T-helper 1 cell (primary cell): Measurements from ENCODE around the gene CA10.

Experiments used
- DNase-seq, 5 donors: peaks; one replicate each; pipeline ENCODE4 v3.0.0-alpha.2; 2012 to 2020

CA10 gene

DNA sequence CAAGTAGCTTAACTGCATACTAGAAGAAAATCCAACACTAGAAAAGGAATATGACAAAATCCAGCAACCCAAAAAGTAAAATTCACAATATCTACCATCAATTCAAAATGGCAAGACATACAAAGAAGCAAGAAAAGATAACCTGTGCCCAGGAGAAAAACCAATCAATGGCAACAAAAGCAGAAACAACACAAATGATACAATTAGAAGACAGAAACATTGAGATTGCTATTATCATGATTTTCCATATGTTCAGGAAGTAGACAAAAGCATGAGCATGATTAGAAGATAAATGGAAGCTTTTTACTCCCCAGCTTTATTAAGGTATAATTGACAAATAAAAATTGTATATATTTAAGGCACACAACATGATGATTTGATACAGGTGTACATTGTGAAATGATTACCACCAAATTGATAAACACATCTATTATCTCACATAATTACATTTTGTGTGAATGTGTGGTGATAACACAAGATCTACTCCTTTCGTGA is 117.3 kb downstream of the CA10 start:
- DNase-seq, result no peak

DNA sequence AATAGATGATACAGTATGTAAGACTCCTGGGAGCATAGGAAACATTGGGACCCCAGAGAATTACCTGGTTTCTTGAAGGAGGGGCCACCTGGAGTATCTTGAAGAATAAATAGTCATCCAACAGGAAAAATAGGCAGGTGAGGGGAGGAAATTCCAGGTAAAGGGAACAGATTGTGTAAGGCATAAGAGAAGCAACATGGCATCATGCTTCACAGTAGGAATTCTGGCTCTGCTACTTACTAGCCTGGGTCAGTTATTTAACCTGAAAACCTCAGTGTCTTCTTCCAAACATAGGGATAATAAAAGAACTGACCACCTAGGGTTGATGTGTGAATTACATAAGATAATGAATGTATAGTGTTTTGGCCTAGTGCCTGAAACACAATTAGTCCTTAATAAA is 122.1 kb downstream of the CA10 start:
- no peak for DNase-seq

DNA sequence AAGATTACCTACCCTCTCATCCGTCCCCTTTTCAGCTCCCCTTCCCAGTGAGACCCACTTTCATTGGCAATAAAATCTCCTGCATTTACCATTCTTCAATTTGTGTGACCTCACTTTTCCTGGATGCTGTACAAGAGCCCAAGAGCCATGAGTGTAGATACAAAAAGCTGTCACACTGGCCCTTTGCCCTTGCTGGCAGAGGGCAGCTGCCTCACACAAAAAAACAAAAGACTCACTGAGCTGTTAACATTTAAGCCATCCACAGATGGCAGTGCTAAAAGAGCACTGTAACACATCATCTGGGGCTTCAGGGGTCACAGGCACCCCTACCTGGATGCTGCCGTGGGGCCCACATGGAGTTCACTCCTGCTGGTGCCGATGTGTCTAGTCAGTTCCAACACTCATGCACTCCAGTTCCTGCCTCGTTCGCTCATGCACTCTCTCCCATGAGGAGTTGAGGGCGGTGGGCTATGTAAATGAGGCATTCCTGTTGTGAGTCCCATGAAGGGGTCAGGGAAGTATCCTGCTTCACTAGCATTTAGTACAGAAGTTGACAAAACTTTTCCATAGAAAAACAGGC is 123.1 kb downstream of the CA10 start:
- DNase-seq, result no peak

DNA sequence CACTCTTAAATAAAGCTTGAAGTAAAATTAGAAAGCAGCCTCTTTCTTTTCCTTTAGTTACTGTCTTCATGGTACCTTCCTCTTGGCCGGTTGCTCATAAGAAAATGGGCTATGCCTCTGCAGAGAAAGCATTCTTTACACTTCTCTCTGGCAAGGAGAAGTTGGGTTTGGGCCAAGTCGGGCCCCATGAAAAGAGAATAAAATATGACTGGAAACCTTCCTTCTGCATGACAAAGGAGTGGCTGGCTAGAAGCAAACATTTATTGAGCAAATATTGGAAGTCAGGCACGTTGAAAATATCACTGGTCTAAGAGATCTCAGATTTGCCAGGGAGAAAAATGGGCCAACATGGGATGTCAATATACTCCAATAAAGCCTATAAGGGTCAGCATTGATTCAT is 126.1 kb downstream of the CA10 start:
- no peak for DNase-seq

DNA sequence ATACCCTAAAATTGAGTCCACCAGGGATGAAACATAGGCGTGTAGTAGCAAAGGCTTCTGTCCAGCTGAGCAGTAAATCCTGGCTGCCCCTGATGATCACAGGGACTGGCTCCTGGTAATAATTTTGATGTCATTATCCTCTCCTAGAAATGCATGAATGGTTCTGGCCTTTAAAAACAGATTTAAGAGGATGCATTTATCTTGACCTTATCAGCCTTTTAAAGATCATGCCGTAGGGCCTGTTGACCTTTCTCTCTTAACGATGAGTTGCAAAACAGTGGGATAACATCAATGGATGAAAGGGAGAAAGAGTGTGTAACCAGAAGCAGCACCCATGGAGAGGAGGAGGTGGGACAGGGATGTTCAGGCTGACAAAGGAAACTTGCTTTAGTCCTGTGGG is 128.5 kb downstream of the CA10 start:
- no peak for DNase-seq

DNA sequence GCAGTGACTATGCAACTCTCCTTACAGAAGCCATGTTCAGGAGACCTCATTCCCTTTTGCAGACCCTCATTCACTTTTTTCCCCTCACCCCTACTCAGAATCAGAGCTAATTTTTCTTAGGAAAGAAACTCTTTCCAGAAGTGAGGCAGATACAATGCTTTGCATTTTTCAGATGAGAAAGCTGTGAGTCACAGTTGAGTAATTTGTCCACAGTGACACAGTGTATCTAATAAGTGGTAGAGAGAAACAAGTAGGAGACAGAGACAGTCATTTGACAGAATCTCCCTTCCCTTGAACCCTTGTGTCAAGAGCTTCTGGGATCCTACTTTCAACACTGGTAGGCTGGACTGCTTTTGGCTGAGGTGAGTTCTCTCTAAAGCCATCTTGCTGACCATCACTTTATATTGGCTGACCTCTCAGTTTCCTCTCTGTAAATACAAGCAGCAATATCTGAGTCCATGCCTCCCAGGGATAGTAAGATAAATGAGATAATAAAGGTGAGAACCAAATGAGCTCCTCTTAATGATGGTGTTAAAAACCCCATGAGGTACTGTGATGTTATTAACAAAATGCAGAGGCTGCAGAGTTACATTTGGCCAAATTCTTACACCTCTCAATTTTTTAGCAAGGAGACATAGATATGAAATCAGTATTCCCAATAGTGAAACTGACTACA is 130.8 kb downstream of the CA10 start:
- no peak for DNase-seq

DNA sequence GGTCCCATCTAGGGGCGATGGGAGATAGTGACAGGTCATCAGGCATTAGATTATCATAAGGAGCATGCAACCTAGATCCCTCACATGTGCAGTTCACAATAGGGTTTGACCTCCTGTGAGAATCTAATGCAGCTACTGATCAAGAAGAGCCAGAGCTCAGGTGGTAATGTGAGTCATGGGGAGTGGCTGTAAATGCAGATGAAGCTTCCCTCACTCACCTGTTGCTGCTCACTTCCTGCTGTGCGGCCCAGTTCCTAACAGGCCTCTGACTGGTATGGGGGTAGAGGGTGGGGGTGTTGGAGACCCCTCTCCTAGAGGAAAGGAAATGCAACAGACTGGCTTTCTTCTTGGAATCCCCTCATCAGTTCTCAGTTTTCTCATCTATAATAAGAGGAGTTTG is 131.4 kb downstream of the CA10 start:
- DNase-seq, result no peak

DNA sequence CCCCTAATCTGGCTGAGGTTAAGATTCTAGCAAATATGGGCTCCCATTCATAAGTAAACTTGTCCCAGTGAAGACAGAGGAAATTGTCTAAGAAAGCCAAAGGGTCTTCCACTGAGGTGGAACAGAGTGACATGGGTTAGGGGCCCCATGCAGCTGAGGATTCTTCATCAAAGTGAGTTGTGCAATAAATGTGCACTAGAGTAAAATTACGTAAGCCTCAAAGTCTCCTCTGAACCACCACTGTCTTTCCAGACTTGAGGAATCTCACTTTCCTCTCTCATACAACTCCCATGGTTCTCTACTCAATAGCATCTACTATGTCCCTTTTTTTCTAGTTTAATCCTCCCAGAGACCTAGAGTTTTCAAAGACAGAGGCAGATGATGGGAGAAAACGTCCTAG is 132.4 kb downstream of the CA10 start:
- no peak for DNase-seq

DNA sequence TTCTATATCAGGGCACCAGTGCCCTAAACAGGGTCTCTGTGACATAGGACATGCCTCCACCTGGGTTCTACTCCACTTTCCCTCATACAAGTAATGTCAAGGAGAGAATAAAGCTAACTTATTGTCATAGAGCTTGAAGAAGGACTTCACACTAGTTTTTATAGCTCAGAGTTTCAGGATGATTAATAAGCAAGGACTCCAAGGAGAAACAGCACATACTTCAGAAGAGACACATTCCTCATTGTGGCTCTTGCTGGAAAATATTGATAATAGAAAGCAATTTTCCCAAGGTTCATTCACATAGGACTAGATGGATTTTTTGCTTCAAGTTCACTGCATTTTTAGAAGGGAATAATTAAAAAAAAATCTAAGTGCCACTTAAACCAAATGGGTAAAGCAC is 133.3 kb downstream of the CA10 start:
- no peak for DNase-seq

DNA sequence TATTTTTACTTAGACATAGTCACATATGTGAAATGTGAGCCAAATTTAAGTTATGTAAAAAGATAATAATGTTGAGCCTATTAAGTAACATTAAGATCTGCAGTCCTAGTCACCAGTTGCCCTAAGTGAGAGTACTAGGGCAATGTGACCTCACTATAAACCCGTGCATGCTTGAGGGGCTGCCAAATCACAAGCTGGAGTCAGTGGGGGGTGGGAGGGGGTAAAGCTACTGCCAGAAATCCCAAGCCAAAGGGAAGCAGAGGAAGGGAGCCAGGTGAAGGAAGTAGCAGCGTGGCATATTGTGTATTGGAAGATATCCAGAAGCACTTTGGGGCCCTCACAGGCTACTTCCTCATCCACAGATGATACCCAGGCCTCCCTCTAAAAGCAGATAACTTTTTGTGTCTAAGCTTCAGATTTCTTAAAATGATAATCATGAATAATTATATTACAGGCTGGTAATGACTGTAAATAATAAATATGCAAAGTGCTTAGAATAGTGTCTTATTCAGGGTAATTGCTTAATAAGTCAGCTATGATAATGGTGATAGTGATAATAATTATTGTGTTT is 134.1 kb downstream of the CA10 start:
- no peak for DNase-seq

DNA sequence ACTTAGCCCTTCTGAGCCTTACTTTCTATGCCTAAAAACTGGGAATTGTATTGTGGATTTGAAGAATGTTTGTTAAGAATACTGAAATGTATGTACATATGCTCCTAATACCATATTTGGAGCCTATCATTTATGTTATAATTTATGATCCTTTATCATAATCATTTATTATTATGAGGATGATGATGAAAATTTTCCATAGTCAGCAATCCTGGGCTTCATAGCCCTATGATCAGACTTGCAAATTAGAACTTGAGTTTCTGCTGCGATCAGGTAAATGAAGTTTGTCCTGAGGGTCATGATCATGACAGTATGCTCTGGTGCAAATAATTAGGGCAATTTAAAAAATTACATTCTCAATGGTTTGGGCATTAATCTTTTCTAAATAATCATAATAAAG is 147.4 kb downstream of the CA10 start:
- no peak for DNase-seq

DNA sequence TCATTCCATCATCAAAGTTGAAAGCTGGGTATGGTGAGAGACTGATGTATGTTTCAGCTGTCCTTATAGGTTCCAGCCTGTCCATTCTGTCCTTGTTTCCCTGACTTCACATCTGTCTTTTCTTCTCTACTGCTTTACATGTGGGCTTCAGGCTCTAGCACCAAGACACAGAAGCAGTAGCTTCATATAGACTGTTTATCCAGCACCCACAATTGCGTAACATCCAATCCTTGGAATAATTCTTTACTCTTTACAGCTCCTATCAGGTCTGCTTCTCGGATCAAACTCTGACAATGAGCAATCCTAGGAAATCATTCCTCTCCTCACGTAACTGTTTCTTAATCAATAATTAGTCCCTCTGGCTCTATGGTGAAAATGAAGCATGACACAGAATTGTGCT is 158.9 kb downstream of the CA10 start:
- no peak for DNase-seq

DNA sequence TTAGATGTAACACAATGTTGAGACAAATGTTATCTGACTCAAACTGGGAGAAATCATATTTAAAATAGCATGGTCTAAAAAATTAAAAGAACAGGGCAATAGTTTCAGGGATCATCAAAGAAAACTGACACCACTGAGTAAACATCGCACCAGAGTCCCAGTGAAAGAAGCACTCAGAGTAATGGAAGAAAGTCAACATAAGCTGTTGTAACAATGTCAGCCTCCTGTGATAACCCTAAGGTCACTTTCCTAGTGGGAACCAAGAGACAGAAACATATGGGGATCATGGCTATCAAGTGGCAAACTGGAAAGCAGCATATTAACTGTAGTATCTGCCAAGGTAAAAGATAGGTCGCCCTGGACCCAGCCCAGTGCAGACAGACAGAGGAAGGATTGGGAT is 160.8 kb downstream of the CA10 start:
- no peak for DNase-seq

DNA sequence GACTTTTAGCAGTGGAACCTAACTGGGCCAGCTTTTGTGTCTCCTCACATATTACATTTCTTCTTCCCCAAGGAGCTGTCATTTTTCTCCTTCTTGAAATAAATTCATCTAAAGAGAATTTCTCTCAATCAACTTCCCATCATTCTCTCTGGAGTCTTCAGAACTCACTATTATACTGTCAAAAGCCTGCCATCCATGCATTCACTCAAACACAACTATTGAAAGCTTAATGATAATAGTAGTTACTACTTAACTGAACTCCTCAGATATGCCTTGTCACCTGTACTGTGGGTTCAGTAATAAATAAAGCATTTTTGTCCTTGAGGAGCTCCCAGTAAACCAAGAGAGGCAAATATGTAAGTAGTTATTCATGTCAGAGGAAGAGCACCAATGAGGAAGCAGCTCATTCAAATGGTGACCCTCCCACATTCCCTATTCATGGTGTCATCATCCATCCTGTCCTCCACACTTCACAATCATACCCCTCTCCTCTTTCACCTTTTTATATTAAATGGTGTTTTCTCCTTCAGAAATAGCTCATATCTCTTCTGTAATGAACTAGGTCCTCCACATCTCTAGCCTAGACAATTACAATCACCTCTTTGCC is 162.6 kb downstream of the CA10 start:
- DNase-seq, result no peak

DNA sequence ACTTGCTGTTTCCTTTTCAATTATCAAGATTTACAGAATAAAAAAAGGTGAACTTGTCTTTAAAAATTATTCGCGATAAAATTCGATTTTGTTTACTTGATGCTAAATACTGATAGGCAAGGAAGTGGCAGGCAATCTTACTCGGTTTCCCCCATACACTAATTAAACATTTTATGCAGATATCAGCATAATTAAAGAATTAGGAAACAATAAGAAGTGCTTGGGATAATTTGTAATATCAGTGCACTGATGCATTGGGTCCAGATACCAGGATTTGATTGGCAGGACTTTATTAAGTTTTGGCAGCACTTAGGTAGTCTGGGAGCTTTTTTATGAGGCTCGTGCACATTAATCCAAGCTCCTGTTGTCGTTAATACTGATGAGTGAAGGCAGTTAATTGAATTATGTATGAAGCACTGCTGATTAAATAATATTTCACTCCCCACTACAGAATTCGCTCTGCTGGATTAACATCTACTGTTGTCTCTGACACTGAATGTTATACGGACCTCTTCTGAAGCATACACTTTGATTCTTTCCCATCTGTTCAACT is 165.6 kb downstream of the CA10 start:
- no peak for DNase-seq

DNA sequence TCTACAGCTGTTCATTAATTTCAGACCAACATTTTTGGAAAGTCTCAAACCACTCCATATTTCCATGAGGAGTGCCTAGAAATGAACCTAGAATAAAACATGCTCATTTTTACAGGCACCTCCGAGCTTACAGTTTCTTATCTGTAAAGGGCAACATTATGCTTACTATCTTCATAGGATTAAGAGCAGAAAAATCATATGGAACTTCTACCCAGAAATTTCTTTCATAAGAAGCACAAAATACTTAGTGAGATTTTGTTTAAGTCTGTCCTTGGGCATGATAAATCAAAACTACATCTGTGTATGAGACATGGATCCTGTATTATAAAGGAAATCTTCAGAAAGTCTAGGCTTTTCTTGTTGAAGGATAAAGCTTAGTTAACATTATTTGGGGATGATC is 187.4 kb downstream of the CA10 start:
- DNase-seq, result no peak

DNA sequence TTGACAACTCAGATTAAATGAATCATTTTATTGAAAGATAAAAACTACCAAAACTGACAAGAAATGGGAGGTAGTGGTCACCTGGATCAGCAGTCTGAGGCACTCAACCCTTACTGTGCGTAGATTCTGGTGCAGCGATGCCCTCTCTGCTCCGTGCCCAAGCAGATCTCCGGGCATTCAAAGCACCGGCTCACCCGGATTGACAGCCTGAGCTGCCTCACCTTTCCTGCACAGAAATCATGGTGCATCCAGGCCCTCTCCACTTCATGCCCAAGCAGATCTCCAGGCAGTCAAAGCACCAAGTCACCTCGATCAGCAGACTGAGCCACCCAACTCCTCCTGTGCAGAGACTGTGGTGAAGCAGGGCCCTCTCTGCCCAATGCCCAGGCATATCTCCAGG is 196.8 kb downstream of the CA10 start:
- DNase-seq, result no peak

DNA sequence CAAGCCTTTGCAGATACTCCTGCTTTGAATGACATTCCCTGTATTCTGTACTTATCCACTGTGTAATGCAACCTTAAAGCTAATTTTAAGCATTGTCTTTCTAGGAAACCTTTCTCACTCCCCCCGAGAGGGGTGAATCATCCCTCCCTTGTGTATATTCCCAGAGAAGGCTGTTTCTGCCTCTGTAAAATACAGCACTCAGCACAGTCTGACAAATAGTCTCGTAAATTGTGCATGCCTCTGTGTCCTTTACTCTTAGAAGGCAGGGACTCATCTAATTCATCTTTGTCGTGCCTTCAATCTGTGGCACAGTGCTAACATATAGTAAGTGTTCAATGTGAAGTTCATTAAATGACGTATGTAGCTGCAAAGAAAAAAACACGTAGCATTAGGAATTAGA is 200.7 kb downstream of the CA10 start:
- no peak for DNase-seq

DNA sequence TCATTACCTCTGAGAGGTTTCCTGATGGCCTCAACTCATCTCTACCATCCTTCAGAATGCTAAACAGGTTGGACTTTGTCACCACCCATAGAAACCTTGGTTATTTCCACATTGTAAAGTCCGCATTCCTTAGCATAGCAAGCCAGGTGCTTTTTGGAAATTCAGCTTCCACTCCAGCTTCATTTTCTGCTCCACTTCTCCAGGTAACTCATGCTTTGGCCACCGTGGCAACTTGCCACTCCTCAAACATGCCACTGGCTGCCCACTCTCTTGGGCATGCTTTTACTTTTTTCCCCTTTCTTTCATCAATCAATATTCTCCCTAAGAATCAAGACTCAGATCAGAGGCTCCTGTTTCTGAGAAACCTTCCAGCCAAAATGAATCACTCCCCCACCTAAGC is 203.3 kb downstream of the CA10 start:
- DNase-seq, result no peak

DNA sequence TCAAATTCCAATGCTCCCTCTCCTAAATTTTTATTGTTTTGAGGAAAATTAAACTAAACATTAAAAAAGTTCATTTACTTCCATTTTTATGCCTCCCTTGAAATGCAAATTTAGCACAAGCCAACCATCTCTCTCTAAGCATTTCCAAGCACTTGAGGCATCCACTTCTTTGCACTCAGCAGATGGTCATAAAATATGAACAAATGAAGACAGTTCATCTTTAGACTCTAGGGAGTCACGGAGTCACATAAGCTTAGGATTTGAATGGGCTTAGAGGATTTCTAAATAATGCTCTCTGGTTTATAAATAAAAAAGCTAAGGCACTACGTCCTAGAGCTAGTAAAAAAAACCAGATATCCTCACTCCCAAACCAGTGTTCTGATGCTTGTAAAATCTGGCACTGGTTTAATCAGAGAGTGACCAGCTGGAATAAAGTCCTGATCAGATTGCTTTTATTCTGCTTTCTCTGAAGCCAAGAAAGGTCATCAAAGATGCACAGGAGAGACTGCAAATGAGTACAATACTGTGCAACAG is 204.2 kb downstream of the CA10 start:
- DNase-seq, result no peak

DNA sequence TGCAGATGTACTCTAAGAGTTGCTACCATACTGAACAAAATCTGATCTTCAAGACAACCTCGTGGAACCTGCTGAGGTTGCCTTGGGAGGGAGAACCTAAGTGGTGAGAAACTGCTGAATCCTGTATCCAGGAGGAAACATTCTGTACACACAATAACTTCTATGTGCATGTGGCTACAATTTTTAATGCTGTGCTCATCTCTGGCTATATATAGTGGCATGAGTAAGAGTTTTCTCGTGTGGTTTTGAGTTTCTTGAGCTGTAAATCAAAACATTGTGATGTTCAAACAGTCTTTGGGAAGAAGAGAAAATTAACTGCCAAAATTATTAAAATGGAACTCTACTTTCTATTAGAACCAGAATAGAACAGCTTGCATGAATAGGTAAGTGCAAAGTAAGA is 206.8 kb downstream of the CA10 start:
- DNase-seq, result no peak

DNA sequence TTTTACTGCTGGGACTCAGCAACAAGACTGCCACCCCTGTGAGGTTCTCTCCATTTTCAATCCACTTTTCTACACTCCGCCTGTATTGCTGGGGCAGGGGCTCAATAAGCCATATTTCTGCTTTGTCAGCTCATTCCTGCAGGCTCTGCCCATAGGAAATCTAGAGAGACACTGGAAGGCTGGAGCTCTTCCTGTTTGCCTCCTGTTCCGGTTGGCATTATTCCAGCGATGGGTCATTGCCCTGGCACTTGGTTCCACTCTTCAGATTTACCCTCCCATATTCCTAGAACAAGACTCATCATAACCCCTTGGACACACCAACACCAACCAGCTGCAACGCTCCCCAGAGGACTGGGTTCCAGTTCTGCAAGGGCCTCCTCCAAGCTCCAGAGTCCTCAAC is 210.4 kb downstream of the CA10 start:
- no peak for DNase-seq

DNA sequence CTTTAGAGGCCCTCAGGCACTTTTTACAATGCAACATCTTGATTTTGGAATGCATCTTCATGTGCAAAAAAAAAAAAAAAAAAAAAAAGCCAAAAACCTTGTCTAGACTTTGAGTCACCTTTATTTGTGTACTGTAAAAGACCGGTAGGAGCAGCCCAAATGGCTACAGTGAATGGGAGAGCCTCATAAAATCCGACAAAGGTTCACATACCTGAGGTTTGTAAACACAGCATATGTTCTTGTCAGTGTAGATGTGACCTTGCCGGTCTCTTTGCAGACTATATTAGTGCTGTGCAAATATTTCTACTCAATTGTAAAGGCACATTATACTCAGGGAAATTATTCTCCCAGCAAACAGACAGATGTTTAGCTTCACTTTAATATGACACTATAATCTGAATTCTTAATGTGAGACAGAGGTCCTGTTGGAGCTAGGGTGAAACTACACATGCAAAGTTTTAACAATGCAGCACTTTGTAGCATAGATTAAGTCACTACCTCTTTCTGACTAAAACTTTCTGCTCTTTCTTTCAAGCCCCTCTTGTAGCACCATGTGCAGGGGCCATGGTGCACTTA is 211.3 kb downstream of the CA10 start:
- no peak for DNase-seq
